ENCODE data around the gene ATF3. TPM values are rescaled to one million over a fixed set of nuclear protein-coding genes. Genes with fewer than 3 reads are reported as not detected.

The ATF3 gene
- total RNA-seq, 2 experiments from 2014 or later: 10.4 to 12.7 TPM

GRCh38 chr1:212600071-212600915, 8.3 kb upstream of the ATF3 start:
- intact Hi-C loops (cut with DNase I, micrococcal nuclease): loop anchor here in 1 of 2 experiments (10.0 kb wide), 1 partner anchor 1385 kb away; the partner anchor contains the start of gene PROX1
- H3K4me1 Mint-ChIP-seq (ENCODE audit: low read depth): peaks cover 12% of the 10 kb centered on the region
- H3K9me3 Mint-ChIP-seq: no peaks in the 10 kb centered on the region
- Histone ChIP-seq H3K4me3 (ENCODE audit: low read length) (no peak overlapping the region), H3K36me3 (ENCODE audit: insufficient read depth, low read length) (no peaks in the 10 kb centered on the region), H3K9me3 (ENCODE audit: control insufficient read depth in 1 of 2, insufficient read depth in 1 of 2, low read length in 2 of 2) (no peaks in the 10 kb centered on the region), H3K27ac (ENCODE audit: low read depth in 1 of 2, low read length in 2 of 2) (no peak overlapping the region), H3K4me1 (ENCODE audit: insufficient read depth, low read length) (peaks cover 10% of the 10 kb centered on the region), H3K27me3 (ENCODE audit: control insufficient read depth in 1 of 2, insufficient read depth in 2 of 2, low read length in 2 of 2) (peaks cover 17 to 23% of the 10 kb centered on the region in 2 experiments)
- no peak for DNase-seq
- CTCF ChIA-PET: no interaction called here
- no peak for ATAC-seq (ENCODE audit: poor library complexity)
- TF ChIP-seq CTCF (IDR thresholded peaks at IDR 0.05): no peak
- H3K4me3 Mint-ChIP-seq: no peak overlapping the region
- no peak overlapping the region for H3K27ac Mint-ChIP-seq
- POLR2A ChIA-PET: no interaction called here
- no peaks in the 10 kb centered on the region for H3K36me3 Mint-ChIP-seq (ENCODE audit: low read depth)
- peaks cover 59% of the 10 kb centered on the region for H3K27me3 Mint-ChIP-seq

GRCh38 chr1:212600980-212601379, 7.6 kb upstream of the ATF3 start:
- intact Hi-C loops (cut with DNase I, micrococcal nuclease): loop anchor here in 1 of 2 experiments (10.0 kb wide), 1 partner anchor 1384 kb away; the partner anchor contains the start of gene PROX1
- peaks cover 66% of the 10 kb centered on the region for H3K27me3 Mint-ChIP-seq
- H3K4me1 Mint-ChIP-seq (ENCODE audit: low read depth): peaks cover 7% of the 10 kb centered on the region
- Histone ChIP-seq H3K9me3 (ENCODE audit: control insufficient read depth in 1 of 2, insufficient read depth in 1 of 2, low read length in 2 of 2) (no peaks in the 10 kb centered on the region), H3K36me3 (ENCODE audit: insufficient read depth, low read length) (no peaks in the 10 kb centered on the region), H3K27me3 (ENCODE audit: control insufficient read depth in 1 of 2, insufficient read depth in 2 of 2, low read length in 2 of 2) (peaks cover 24 to 29% of the 10 kb centered on the region in 2 experiments), H3K4me3 (ENCODE audit: low read length) (no peak overlapping the region), H3K4me1 (ENCODE audit: insufficient read depth, low read length) (peaks cover 5% of the 10 kb centered on the region), H3K27ac (ENCODE audit: low read depth in 1 of 2, low read length in 2 of 2) (no peak overlapping the region)
- no peak for TF ChIP-seq CTCF (IDR thresholded peaks at IDR 0.05)
- no peaks in the 10 kb centered on the region for H3K36me3 Mint-ChIP-seq (ENCODE audit: low read depth)
- DNase-seq (no peak), ATAC-seq (ENCODE audit: poor library complexity) (no peak)
- H3K27ac Mint-ChIP-seq: no peak overlapping the region
- H3K9me3 Mint-ChIP-seq: no peaks in the 10 kb centered on the region
- POLR2A ChIA-PET: no interaction called here
- H3K4me3 Mint-ChIP-seq: no peak overlapping the region
- CTCF ChIA-PET: no interaction called here

DNA sequence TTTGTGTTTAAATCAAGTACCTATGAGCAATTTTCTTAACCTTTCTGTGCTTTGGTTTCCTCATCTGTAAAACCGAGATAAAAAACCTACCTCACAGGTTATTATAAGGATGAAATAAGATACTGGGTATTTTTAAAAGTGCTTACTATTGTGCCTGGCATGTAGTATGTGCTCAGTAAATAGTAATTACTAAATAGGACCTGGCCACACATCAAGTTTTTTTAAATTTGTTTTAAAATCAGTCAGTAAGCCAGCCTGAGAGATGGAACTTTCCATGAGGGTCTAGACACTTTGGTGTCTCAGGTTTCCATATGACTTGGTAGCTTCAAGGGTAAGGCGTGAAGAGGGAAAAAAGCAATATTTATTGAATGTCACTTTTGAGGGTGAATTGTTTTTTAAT, 7.0 kb upstream of the ATF3 start:
- intact Hi-C loops (cut with DNase I, micrococcal nuclease): loop anchor here in 1 of 2 experiments (10.0 kb wide), 1 partner anchor 1383 kb away; the partner anchor contains the start of gene PROX1
- Histone ChIP-seq H3K27me3 (ENCODE audit: control insufficient read depth in 1 of 2, insufficient read depth in 2 of 2, low read length in 2 of 2) (peaks cover 29 to 34% of the 10 kb centered on the region in 2 experiments), H3K4me1 (ENCODE audit: insufficient read depth, low read length) (peaks cover 8% of the 10 kb centered on the region), H3K9me3 (ENCODE audit: control insufficient read depth in 1 of 2, insufficient read depth in 1 of 2, low read length in 2 of 2) (peaks cover 0 to under 1% of the 10 kb centered on the region in 2 experiments), H3K4me3 (ENCODE audit: low read length) (no peak overlapping the region), H3K36me3 (ENCODE audit: insufficient read depth, low read length) (no peaks in the 10 kb centered on the region), H3K27ac (ENCODE audit: low read depth in 1 of 2, low read length in 2 of 2) (no peak overlapping the region)
- CTCF ChIA-PET: no interaction called here
- TF ChIP-seq CTCF (IDR thresholded peaks at IDR 0.05): no peak
- ATAC-seq (ENCODE audit: poor library complexity): no peak
- no peak for DNase-seq
- H3K36me3 Mint-ChIP-seq (ENCODE audit: low read depth): no peaks in the 10 kb centered on the region
- peaks cover 7% of the 10 kb centered on the region for H3K4me1 Mint-ChIP-seq (ENCODE audit: low read depth)
- no peak overlapping the region for H3K27ac Mint-ChIP-seq
- POLR2A ChIA-PET: no interaction called here
- no peaks in the 10 kb centered on the region for H3K9me3 Mint-ChIP-seq
- H3K4me3 Mint-ChIP-seq: no peak overlapping the region
- H3K27me3 Mint-ChIP-seq: peaks cover 71% of the 10 kb centered on the region

Measured in CD4-positive, alpha-beta T cell (primary cell).